HepG2 (cell line): ENCODE data around the gene TMEM217. TPM values are rescaled to one million over a fixed set of nuclear protein-coding genes. Genes with fewer than 3 reads are reported as not detected.

Source experiments
- ATF1 ChIP-seq: IDR thresholded peaks from 2 replicates; pipeline ENCODE4 v1.6.1; 2016; ENCODE audit warnings: mild to moderate bottlenecking, control low read depth
- CAMTA2 ChIP-seq: sonication (generic); formaldehyde crosslinking; IDR thresholded peaks from 2 replicates; pipeline ENCODE4 v1.4.0; 2020; ENCODE audit warnings: mild to moderate bottlenecking, missing genetic modification reagents, borderline replicate concordance
- CBX5 ChIP-seq: sonication (generic); formaldehyde crosslinking; IDR thresholded peaks from 2 replicates; pipeline ENCODE4 v1.4.0; 2020; ENCODE audit warnings: missing genetic modification reagents, borderline replicate concordance
- JDP2 ChIP-seq: sonication (generic); formaldehyde crosslinking; IDR thresholded peaks from 2 replicates; pipeline ENCODE4 v1.8.1; 2022; ENCODE audit warnings: missing genetic modification reagents, borderline replicate concordance
- KLF15 ChIP-seq: sonication (generic); formaldehyde crosslinking; IDR thresholded peaks from 2 replicates; pipeline ENCODE4 v1.8.1; 2023; ENCODE audit warnings: borderline replicate concordance, mild to moderate bottlenecking, inconsistent platforms, missing genetic modification reagents, mixed read lengths
- NFATC3 ChIP-seq: sonication (generic); formaldehyde crosslinking; IDR thresholded peaks from 2 replicates; pipeline ENCODE4 v1.5.1; 2020; ENCODE audit warnings: mild to moderate bottlenecking, missing genetic modification reagents
- NKX3-1 ChIP-seq: sonication (generic); formaldehyde crosslinking; IDR thresholded peaks from 2 replicates; pipeline ENCODE4 v1.5.0; 2020; ENCODE audit warnings: missing genetic modification reagents
- NR2F2 ChIP-seq: IDR thresholded peaks from 2 replicates; pipeline ENCODE4 v1.6.1; 2012; ENCODE audit warnings: low read depth, inconsistent platforms, borderline replicate concordance
- POLR2AphosphoS5 ChIP-seq: IDR thresholded peaks from 2 replicates; pipeline ENCODE4 v1.6.1; 2012; ENCODE audit warnings: low read depth, low read length
- RBM22 ChIP-seq: fragments of 200-400 bp; formaldehyde crosslinking; optimal IDR thresholded peaks from 2 replicates; pipeline ENCODE3; 2017; ENCODE audit warnings: mild to moderate bottlenecking, low read length, moderate library complexity
- RXRB ChIP-seq: IDR thresholded peaks from 2 replicates; pipeline ENCODE4 v1.6.1; 2016; ENCODE audit warnings: borderline replicate concordance, missing genetic modification reagents, missing compliant biosample characterization
- SMARCE1 ChIP-seq: fragments of 450-650 bp; IDR thresholded peaks from 2 replicates; pipeline ENCODE4 v1.6.1; 2017; ENCODE audit warnings: borderline replicate concordance
- SOX13 ChIP-seq, 3 experiments: fragments of 450-650 bp in 1 of 3; sonication (generic) in 1 of 3; formaldehyde crosslinking in 1 of 3; IDR thresholded peaks in 2 of 3; conservative IDR thresholded peaks in 1 of 3; 2 replicates each; pipeline versions ENCODE4 v1.5.0 to v1.6.1; 2016 to 2020; ENCODE audit warnings: antibody characterized with exemption in 1 of 3, mild to moderate bottlenecking in 1 of 3, missing compliant biosample characterization in 1 of 3, missing genetic modification reagents in 1 of 3, moderate library complexity in 1 of 3
- TEAD2 ChIP-seq: sonication (generic); formaldehyde crosslinking; IDR thresholded peaks from 2 replicates; pipeline ENCODE4 v1.9.0; 2021; ENCODE audit warnings: missing genetic modification reagents
- TERF1 ChIP-seq: sonication (generic); formaldehyde crosslinking; IDR thresholded peaks from 2 replicates; pipeline ENCODE4 v1.8.0; 2022; ENCODE audit warnings: mild to moderate bottlenecking, missing genetic modification reagents, moderate library complexity
- ZBTB44 ChIP-seq: sonication (generic); formaldehyde crosslinking; IDR thresholded peaks from 2 replicates; pipeline ENCODE4 v1.4.0; 2020; ENCODE audit warnings: missing genetic modification reagents
- ZNF124 ChIP-seq: sonication (generic); formaldehyde crosslinking; IDR thresholded peaks from 2 replicates; pipeline ENCODE4 v1.4.0; 2020; ENCODE audit warnings: missing genetic modification reagents
- ZNF136 ChIP-seq: sonication (generic); formaldehyde crosslinking; IDR thresholded peaks from 2 replicates; pipeline ENCODE4 v1.8.1; 2022; ENCODE audit warnings: low read depth, mild to moderate bottlenecking, moderate library complexity, missing genetic modification reagents
- ZNF383 ChIP-seq: sonication (generic); formaldehyde crosslinking; IDR thresholded peaks from 2 replicates; pipeline ENCODE4 v1.4.0; 2020; ENCODE audit warnings: missing genetic modification reagents, mild to moderate bottlenecking, borderline replicate concordance
- ZNF563 ChIP-seq: sonication (generic); formaldehyde crosslinking; IDR thresholded peaks from 2 replicates; pipeline ENCODE4 v1.8.0; 2022; ENCODE audit warnings: mild to moderate bottlenecking, moderate library complexity, missing genetic modification reagents
- ZNF629 ChIP-seq: sonication (generic); formaldehyde crosslinking; conservative IDR thresholded peaks from 2 replicates; pipeline ENCODE4 v1.5.0; 2020; ENCODE audit warnings: missing genetic modification reagents
- ZNF781 ChIP-seq: sonication (generic); formaldehyde crosslinking; IDR thresholded peaks from 2 replicates; pipeline ENCODE4 v1.5.1; 2020; ENCODE audit warnings: borderline replicate concordance, mild to moderate bottlenecking, missing genetic modification reagents; ENCODE audit errors: not compliant biosample characterization
- ZNF782 ChIP-seq: sonication (generic); formaldehyde crosslinking; IDR thresholded peaks from 2 replicates; pipeline ENCODE4 v1.4.0; 2020; ENCODE audit warnings: missing genetic modification reagents, mild to moderate bottlenecking, borderline replicate concordance
- polyA plus RNA-seq, 8 experiments: library from polyadenylated mRNA; depleted of rRNA in 3 of 8; stranded (reverse) in 7 of 8; unstranded in 1 of 8; fragments of >200 nt; fragmentation: Illumina TruSeq in 4 of 8; extraction: Trizol in 4 of 8; gene quantifications; 2 replicates each; pipeline versions ENCODE4 v1.2.1 to v1.2.3, GENCODE V29; 2011 to 2016; ENCODE audit warnings: low read depth in 4 of 8, missing spikeins in 1 of 8, mixed read lengths in 1 of 8; ENCODE audit not compliant: insufficient read depth in 1 of 8
- total RNA-seq, 5 experiments: library from RNA; depleted of rRNA; stranded (reverse); fragments of >200 nt; fragmentation: Illumina TruSeq; extraction: Trizol; gene quantifications; 2 replicates each; pipeline ENCODE4 v1.2.3, GENCODE V29; 2016; ENCODE audit warnings: low read depth in 1 of 5
- TF ChIP-seq, protein P1 (sequence below): sonication (generic); formaldehyde crosslinking; IDR thresholded peaks from 2 replicates; pipeline ENCODE4 v1.5.0; 2020; ENCODE audit warnings: mild to moderate bottlenecking, low read depth, missing genetic modification reagents, borderline replicate concordance
- TF ChIP-seq, protein P2 (sequence below): sonication (generic); formaldehyde crosslinking; IDR thresholded peaks from 2 replicates; pipeline ENCODE4 v1.8.0; 2022; ENCODE audit warnings: mild to moderate bottlenecking, missing genetic modification reagents, borderline replicate concordance

TMEM217 gene
- total and polyA plus RNA-seq, 2 of the 13 experiments (the other 11 are each of a cell fraction or from before 2014, with no cell fraction given): 2.3 to 3.4 TPM

DNA sequence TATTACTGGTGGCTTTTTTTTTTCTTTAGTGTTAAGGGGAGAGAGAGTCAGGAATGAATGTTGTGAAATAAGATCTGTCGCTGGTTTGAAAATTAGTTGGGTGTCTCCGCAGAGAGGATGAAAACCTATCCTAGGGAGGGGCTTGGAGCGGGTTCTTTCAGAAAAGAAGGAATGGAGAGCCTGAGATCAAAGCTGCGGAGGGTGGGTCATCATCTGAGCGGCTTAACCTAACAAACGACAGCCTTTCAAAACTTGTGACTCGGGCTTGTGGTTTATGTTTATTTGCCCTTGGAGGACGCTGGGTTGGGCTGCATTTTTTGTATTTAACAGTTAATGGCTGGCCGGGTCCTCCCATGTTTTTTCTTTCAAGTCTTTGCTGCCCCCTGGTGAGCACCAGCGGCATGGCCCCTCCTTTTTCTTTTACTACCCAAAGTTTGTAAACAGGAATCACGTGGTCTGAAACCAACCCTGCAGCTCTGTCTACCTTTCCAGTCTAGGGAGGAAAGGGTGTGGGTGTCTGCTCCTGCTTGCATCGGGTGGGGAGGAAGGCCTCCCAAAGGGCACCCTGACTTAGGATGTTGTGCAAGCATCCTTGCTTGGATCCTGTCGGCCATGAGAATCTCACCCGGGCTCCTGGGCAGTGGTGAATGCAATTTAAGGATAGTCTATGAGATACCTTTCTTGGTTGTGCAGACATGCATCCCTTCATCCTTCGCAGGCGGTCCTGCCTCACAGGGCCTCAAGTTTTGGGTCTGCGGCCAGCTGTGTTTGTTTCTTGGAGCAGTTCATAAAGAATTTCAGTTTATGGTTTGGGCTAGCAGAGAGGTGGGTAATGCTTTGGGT, 85.8 kb downstream of the TMEM217 start (continued):
- TF ChIP-seq CAMTA2 (CRISPR knock-in tag): no peak
- TF ChIP-seq ZNF563 (CRISPR knock-in tag): no peak
- TF ChIP-seq ZNF781 (CRISPR knock-in tag): peak; percentile 37
- no peak for TF ChIP-seq SMARCE1
- peak; percentile 72 for TF ChIP-seq ATF1
- no peak for TF ChIP-seq NFATC3 (CRISPR knock-in tag)
- no peak for TF ChIP-seq ZBTB44 (CRISPR knock-in tag)
- TF ChIP-seq ZNF383: no peak
- TF ChIP-seq, protein P1, sequence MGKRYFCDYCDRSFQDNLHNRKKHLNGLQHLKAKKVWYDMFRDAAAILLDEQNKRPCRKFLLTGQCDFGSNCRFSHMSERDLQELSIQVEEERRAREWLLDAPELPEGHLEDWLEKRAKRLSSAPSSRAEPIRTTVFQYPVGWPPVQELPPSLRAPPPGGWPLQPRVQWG (CRISPR knock-in tag): no peak
- TF ChIP-seq ZNF136: peak; percentile 53; the same call in 1 of the 2 replicates
- TF ChIP-seq CBX5 (CRISPR knock-in tag): peak; percentile 86; the same call in 1 of the 2 replicates
- no peak for TF ChIP-seq ZNF782 (CRISPR knock-in tag)
- TF ChIP-seq, protein P2, sequence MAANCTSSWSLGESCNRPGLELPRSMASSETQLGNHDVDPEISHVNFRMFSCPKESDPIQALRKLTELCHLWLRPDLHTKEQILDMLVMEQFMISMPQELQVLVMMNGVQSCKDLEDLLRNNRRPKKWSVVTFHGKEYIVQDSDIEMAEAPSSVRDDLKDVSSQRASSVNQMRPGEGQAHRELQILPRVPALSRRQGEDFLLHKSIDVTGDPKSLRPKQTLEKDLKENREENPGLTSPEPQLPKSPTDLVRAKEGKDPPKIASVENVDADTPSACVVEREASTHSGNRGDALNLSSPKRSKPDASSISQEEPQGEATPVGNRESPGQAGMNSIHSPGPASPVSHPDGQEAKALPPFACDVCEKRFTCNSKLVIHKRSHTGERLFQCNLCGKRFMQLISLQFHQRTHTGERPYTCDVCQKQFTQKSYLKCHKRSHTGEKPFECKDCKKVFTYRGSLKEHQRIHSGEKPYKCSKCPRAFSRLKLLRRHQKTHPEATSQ (CRISPR knock-in tag): peak; percentile 72; the same call in 1 of the 2 replicates
- TF ChIP-seq JDP2 (CRISPR knock-in tag): no peak
- no peak for TF ChIP-seq RBM22
- peak; percentile 57; the same call in 1 of the 2 replicates for TF ChIP-seq RXRB
- peak; percentile 30; the same call in 1 of the 2 replicates for TF ChIP-seq ZNF124 (CRISPR knock-in tag)
- TF ChIP-seq NR2F2: peak; percentile 81
- peak; percentile 80 for TF ChIP-seq SOX13 (IDR thresholded peaks at IDR 0.05)
- peak; percentile 89 to 95 for TF ChIP-seq SOX13 (CRISPR knock-in tag; conservative IDR thresholded peaks at IDR 0.05 in 1 of 2, IDR thresholded peaks at IDR 0.05 in 1 of 2)
- TF ChIP-seq NKX3-1 (CRISPR knock-in tag): peak; percentile 87
- no peak; the same call in 1 of the 2 replicates for TF ChIP-seq POLR2AphosphoS5
- TF ChIP-seq KLF15 (CRISPR knock-in tag): 0 out of 2 replicates have a peak, but pooled peaks have one; percentile 13
- no peak for TF ChIP-seq TERF1 (CRISPR knock-in tag)
- peak; percentile 28; the same call in 1 of the 2 replicates for TF ChIP-seq ZNF629 (CRISPR knock-in tag)
- no peak for TF ChIP-seq TEAD2 (CRISPR knock-in tag)
